Glutamatergic neuron (in vitro differentiated cells): ENCODE data around the gene ADAMTS16. TPM values are rescaled to one million over a fixed set of nuclear protein-coding genes. Genes with fewer than 3 reads are reported as not detected.

ENCODE experiments used
- DNase-seq: peaks from one replicate; pipeline ENCODE4 v3.0.0; 2022
- H3K27ac Mint-ChIP-seq: one replicate; pipeline ENCODE4 v1.8.0; 2020; ENCODE audit warnings: mild to moderate bottlenecking, mixed read lengths, inconsistent platforms; ENCODE audit not compliant: unreplicated experiment
- H3K27me3 Mint-ChIP-seq: one replicate; pipeline ENCODE4 v1.8.0; 2020; ENCODE audit warnings: mild to moderate bottlenecking, moderate library complexity, mixed read lengths, inconsistent platforms; ENCODE audit not compliant: unreplicated experiment
- H3K36me3 Mint-ChIP-seq: one replicate; pipeline ENCODE4 v1.8.0; 2020; ENCODE audit warnings: mild to moderate bottlenecking, mixed read lengths, inconsistent platforms; ENCODE audit not compliant: unreplicated experiment
- H3K4me1 Mint-ChIP-seq: one replicate; pipeline ENCODE4 v1.8.0; 2020; ENCODE audit warnings: mild to moderate bottlenecking, low read depth, mixed read lengths, inconsistent platforms; ENCODE audit not compliant: unreplicated experiment
- H3K4me3 Mint-ChIP-seq: one replicate; pipeline ENCODE4 v1.8.0; 2020; ENCODE audit warnings: mild to moderate bottlenecking, mixed read lengths, inconsistent platforms; ENCODE audit not compliant: unreplicated experiment
- H3K9me3 Mint-ChIP-seq: one replicate; pipeline ENCODE4 v1.8.0; 2020; ENCODE audit warnings: mild to moderate bottlenecking, moderate library complexity, mixed read lengths, inconsistent platforms; ENCODE audit not compliant: unreplicated experiment
- CTCF ChIP-seq: fragments of 200-600 bp; sonication (generic); IDR thresholded peaks from one replicate; pipeline ENCODE4 v1.5.0; 2021; ENCODE audit not compliant: partially characterized antibody, unreplicated experiment
- total RNA-seq: library from RNA; stranded (reverse); fragmentation: NEBNext Ultra II Directional; extraction: Animal tissue kit (Norgen Biotek cat#: 25700); gene quantifications from one replicate; pipeline ENCODE4 v1.2.1, GENCODE V29; 2021; ENCODE audit not compliant: unreplicated experiment

The ADAMTS16 gene
- total RNA-seq, 1 donor from 2014 or later = 4.8 TPM

- H3K36me3 Mint-ChIP-seq = peaks cover 6% of the 10 kb centered on the region
- H3K4me3 Mint-ChIP-seq = no peak overlapping the region
- H3K9me3 Mint-ChIP-seq = peaks cover under 1% of the 10 kb centered on the region
- H3K27ac Mint-ChIP-seq = no peak overlapping the region
- no peak for TF ChIP-seq CTCF
- DNase-seq = no peak
- peaks cover 5% of the 10 kb centered on the region for H3K27me3 Mint-ChIP-seq
- no peaks in the 10 kb centered on the region for H3K4me1 Mint-ChIP-seq
Measured at GRCh38 chr5:5235685-5236084, 95.6 kb downstream of the ADAMTS16 start.

- no peaks in the 10 kb centered on the region for H3K4me1 Mint-ChIP-seq
- no peak overlapping the region for H3K27ac Mint-ChIP-seq
- DNase-seq = no peak
- TF ChIP-seq CTCF = no peak
- peaks cover 6% of the 10 kb centered on the region for H3K27me3 Mint-ChIP-seq
- no peaks in the 10 kb centered on the region for H3K9me3 Mint-ChIP-seq
- H3K4me3 Mint-ChIP-seq = no peak overlapping the region
- H3K36me3 Mint-ChIP-seq = peaks cover 11% of the 10 kb centered on the region
Measured at GRCh38 chr5:5239191-5239590, 99.1 kb downstream of the ADAMTS16 start.

GRCh38 chr5:5240234-5240633, 100.1 kb downstream of the ADAMTS16 start:
- no peak overlapping the region for H3K4me3 Mint-ChIP-seq

GRCh38 chr5:5242056-5242455, 101.9 kb downstream of the ADAMTS16 start:
- H3K27me3 Mint-ChIP-seq = peaks cover 4% of the 10 kb centered on the region
- peaks cover 11% of the 10 kb centered on the region for H3K36me3 Mint-ChIP-seq
- H3K27ac Mint-ChIP-seq = no peak overlapping the region
- TF ChIP-seq CTCF = no peak
- no peak for DNase-seq
- no peaks in the 10 kb centered on the region for H3K4me1 Mint-ChIP-seq
- H3K4me3 Mint-ChIP-seq = no peak overlapping the region
- H3K9me3 Mint-ChIP-seq = no peaks in the 10 kb centered on the region

More at GRCh38 chr5:5240234-5240633, 100.1 kb downstream of the ADAMTS16 start:
- no peak overlapping the region for H3K27ac Mint-ChIP-seq
- no peaks in the 10 kb centered on the region for H3K9me3 Mint-ChIP-seq
- H3K27me3 Mint-ChIP-seq = peaks cover 5% of the 10 kb centered on the region
- TF ChIP-seq CTCF = no peak
- DNase-seq = no peak
- H3K36me3 Mint-ChIP-seq = peaks cover 11% of the 10 kb centered on the region
- H3K4me1 Mint-ChIP-seq = no peaks in the 10 kb centered on the region

- no peaks in the 10 kb centered on the region for H3K4me1 Mint-ChIP-seq
- no peak for TF ChIP-seq CTCF
- H3K36me3 Mint-ChIP-seq = peaks cover 2% of the 10 kb centered on the region
- no peak overlapping the region for H3K4me3 Mint-ChIP-seq
- no peak overlapping the region for H3K27ac Mint-ChIP-seq
- H3K27me3 Mint-ChIP-seq = no peaks in the 10 kb centered on the region
- peaks cover 1% of the 10 kb centered on the region for H3K9me3 Mint-ChIP-seq
- DNase-seq = no peak
Measured at GRCh38 chr5:5246736-5247135, 106.6 kb downstream of the ADAMTS16 start.
